OCI-LY7 (cell line): ENCODE measurements around the gene IFIH1. TPM values are rescaled to one million over a fixed set of nuclear protein-coding genes. Genes with fewer than 3 reads are reported as not detected.
A peak's percentile ranks its signal among the peaks of the same experiment; 100 is the strongest.

Source experiments
- BruUV-seq: library from RNA; stranded (reverse); fragments of 400-500 nt; replicated peaks from 2 replicates; lab custom pipeline; 2021; lab: Mats Ljungman, UMichigan
- CTCF ChIA-PET: fragments of 300-600 bp; sonication (Branson Sonifier 250); formaldehyde crosslinking; loops from one replicate; lab custom pipeline; 2022; ENCODE audit warnings: antibody characterized with exemption; ENCODE audit not compliant: unreplicated experiment; lab: Charles Lee
- POLR2A ChIA-PET: fragments of 300-600 bp; sonication (Branson Sonifier 250); formaldehyde crosslinking; loops from one replicate; lab custom pipeline; 2022; ENCODE audit warnings: antibody characterized with exemption; lab: Charles Lee
- DNase-seq: peaks from one replicate; pipeline ENCODE4 v3.0.0-alpha.2; 2015; ENCODE audit warnings: low spot score
- H2AFZ ChIP-seq: fragments of 200-600 bp; sonication (generic), shearing (Covaris generic); 2 replicates; pipeline ENCODE4 v1.6.1; 2014; ENCODE audit warnings: mild to moderate bottlenecking, antibody characterized with exemption, low read length, moderate library complexity
- H3K27ac ChIP-seq: fragments of 200-600 bp; sonication (generic); 2 replicates; pipeline ENCODE4 v1.5.1; 2014; ENCODE audit warnings: mixed run types, low read depth, mild to moderate bottlenecking, moderate library complexity, low read length, inconsistent platforms; ENCODE audit not compliant: poor library complexity, severe bottlenecking
- H3K36me3 ChIP-seq: fragments of 200-600 bp; sonication (generic); 2 replicates; pipeline ENCODE4 v1.6.1; 2014; ENCODE audit warnings: mild to moderate bottlenecking, antibody characterized with exemption, low read length, moderate library complexity, mixed read lengths; ENCODE audit not compliant: insufficient read depth
- H3K4me1 ChIP-seq: fragments of 200-600 bp; sonication (generic); 2 replicates; pipeline ENCODE4 v1.5.1; 2014; ENCODE audit warnings: mild to moderate bottlenecking, low read length; ENCODE audit not compliant: insufficient read depth, poor library complexity, severe bottlenecking
- H3K4me2 ChIP-seq: fragments of 200-600 bp; sonication (generic); 2 replicates; pipeline ENCODE4 v1.6.1; 2014; ENCODE audit warnings: mild to moderate bottlenecking, low read length
- H3K4me3 ChIP-seq: fragments of 200-600 bp; sonication (generic); 2 replicates; pipeline ENCODE4 v1.5.1; 2014; ENCODE audit warnings: mild to moderate bottlenecking, low read depth, low read length; ENCODE audit not compliant: poor library complexity, severe bottlenecking
- H3K79me2 ChIP-seq: fragments of 200-600 bp; sonication (generic); 2 replicates; pipeline ENCODE4 v1.6.1; 2016; ENCODE audit warnings: low read depth, mild to moderate bottlenecking, low read length, moderate library complexity, mixed read lengths; ENCODE audit not compliant: insufficient read depth
- H3K9me2 ChIP-seq: fragments of 200-600 bp; sonication (generic); 2 replicates; pipeline ENCODE4 v1.6.1; 2016; ENCODE audit warnings: mild to moderate bottlenecking, low read length, mixed read lengths; ENCODE audit not compliant: insufficient read depth
- H3K9me3 ChIP-seq: fragments of 200-600 bp; sonication (generic); 2 replicates; pipeline ENCODE4 v1.6.1; 2014; ENCODE audit warnings: mild to moderate bottlenecking, mixed run types, low read length, mixed read lengths
- H4K20me1 ChIP-seq: fragments of 200-600 bp; sonication (generic); 2 replicates; pipeline ENCODE4 v1.6.1; 2014; ENCODE audit warnings: mild to moderate bottlenecking, antibody characterized with exemption, low read length, moderate library complexity, mixed read lengths; ENCODE audit not compliant: insufficient read depth
- CTCF ChIP-seq: fragments of 200-600 bp; sonication (generic); conservative IDR thresholded peaks from 2 replicates; pipeline ENCODE4 v1.5.1; 2014; ENCODE audit warnings: mild to moderate bottlenecking, antibody characterized with exemption, low read length, moderate library complexity, mixed read lengths
- EZH2phosphoT487 ChIP-seq: fragments of 200-600 bp; sonication (generic); IDR thresholded peaks from 2 replicates; pipeline ENCODE4 v1.6.1; 2018; ENCODE audit warnings: low read depth, borderline replicate concordance, mild to moderate bottlenecking, mixed run types, antibody characterized with exemption, low read length, moderate library complexity, mixed read lengths
- intact Hi-C: fragments of 100-400 bp; cut with micrococcal nuclease; formaldehyde crosslinking; loops from one replicate; pipeline ENCODE4 v1.10.0; 2022; ENCODE audit not compliant: unreplicated experiment
- total RNA-seq, 2 experiments: library from RNA; depleted of rRNA in 1 of 2; stranded (reverse); fragments of >200 nt in 1 of 2; shearing (Covaris generic) in 1 of 2; gene quantifications; 2 replicates each; pipeline ENCODE4 v1.2.3, GENCODE V29; 2014 to 2022

The IFIH1 gene
- total RNA-seq, 2 experiments from 2014 or later, result 10.6 to 12.3 TPM

- Histone ChIP-seq H3K4me2 (peak overlapping the region; percentile 75), H3K79me2 (peaks cover 19% of the 10 kb centered on the region; the same call in 1 of the 2 replicates), H3K9me2 (no peaks in the 10 kb centered on the region), H3K4me3 (peak overlapping the region; percentile 81), H2AFZ (peak overlapping the region; percentile 84), H3K4me1 (peaks cover 22% of the 10 kb centered on the region), H3K9me3 (no peaks in the 10 kb centered on the region), H4K20me1 (0 out of 2 replicates have a peak, but pooled peaks cover 9% of the 10 kb centered on the region), H3K36me3 (0 out of 2 replicates have a peak, but pooled peaks cover under 1% of the 10 kb centered on the region), H3K27ac (peak overlapping the region; percentile 18)
- TF ChIP-seq EZH2phosphoT487, result no peak
- TF ChIP-seq CTCF, result no peak
- CTCF ChIA-PET, result no interaction called here
- intact Hi-C loops, result no loop called here
- POLR2A ChIA-PET, result interaction anchor here (0.6 to 1.9 kb wide), 5 partner anchors 14 to 1005 kb away, joined by 3 to 8 read pairs (median 3); partner anchors contain the start of gene IFIH1
- BruUV-seq, result no TSS peak
- DNase-seq, result no peak
Observed at GRCh38 chr2:162343492-162343823, 25.0 kb upstream of the IFIH1 start.

- no peak for TF ChIP-seq CTCF
- TF ChIP-seq EZH2phosphoT487, result no peak
- POLR2A ChIA-PET, result interaction anchor here (1.0 to 1.9 kb wide), 4 partner anchors 13 to 27 kb away, joined by 3 to 8 read pairs (median 3); partner anchors contain the start of gene IFIH1
Observed at GRCh38 chr2:162342841-162343240, 24.4 kb upstream of the IFIH1 start.

GRCh38 chr2:162342321-162342720, 23.8 kb upstream of the IFIH1 start:
- Histone ChIP-seq H4K20me1 (0 out of 2 replicates have a peak, but pooled peaks cover 9% of the 10 kb centered on the region), H3K4me1 (peaks cover 22% of the 10 kb centered on the region), H3K4me2 (peak overlapping the region; percentile 25; the same call in 1 of the 2 replicates), H2AFZ (0 out of 2 replicates have a peak overlapping the region, but pooled peaks have one; percentile 13), H3K79me2 (peaks cover 19% of the 10 kb centered on the region; the same call in 1 of the 2 replicates), H3K9me3 (no peaks in the 10 kb centered on the region), H3K27ac (no peak overlapping the region), H3K9me2 (no peaks in the 10 kb centered on the region), H3K36me3 (no peaks in the 10 kb centered on the region), H3K4me3 (peak overlapping the region; percentile 81)
- BruUV-seq, result no TSS peak
- no peak for TF ChIP-seq EZH2phosphoT487
- TF ChIP-seq CTCF, result no peak
- ChIA-PET CTCF (no interaction called here), POLR2A (interaction anchor here (1.0 kb wide), 1 partner anchor 27 kb away, joined by 3 read pairs; no protein-coding TSS in a partner anchor)
- DNase-seq, result no peak
- intact Hi-C loops, result no loop called here

More at GRCh38 chr2:162342841-162343240, 24.4 kb upstream of the IFIH1 start:
- Histone ChIP-seq H3K4me2 (peak overlapping the region; percentile 75), H3K9me3 (no peaks in the 10 kb centered on the region), H2AFZ (peak overlapping the region; percentile 84; the same call in 1 of the 2 replicates), H3K4me1 (peaks cover 22% of the 10 kb centered on the region), H3K9me2 (no peaks in the 10 kb centered on the region), H3K79me2 (peaks cover 19% of the 10 kb centered on the region; the same call in 1 of the 2 replicates), H3K27ac (no peak overlapping the region), H3K4me3 (peak overlapping the region; percentile 81), H4K20me1 (0 out of 2 replicates have a peak, but pooled peaks cover 9% of the 10 kb centered on the region), H3K36me3 (no peaks in the 10 kb centered on the region)
- intact Hi-C loops, result no loop called here
- BruUV-seq, result no TSS peak
- CTCF ChIA-PET, result no interaction called here
- DNase-seq, result no peak
